KMS-11 (cell line): Measurements from ENCODE around the gene GALNTL6.

ENCODE experiments used
- H2AFZ ChIP-seq: fragments of 200-600 bp; sonication (generic); 2 replicates; pipeline ENCODE4 v1.6.1; 2016; ENCODE audit warnings: antibody characterized with exemption, mixed run types, low read depth
- H3K27ac ChIP-seq: fragments of 200-600 bp; sonication (generic); 2 replicates; pipeline ENCODE4 v1.6.1; 2016; ENCODE audit warnings: mild to moderate bottlenecking, mixed run types
- H3K27me3 ChIP-seq: fragments of 200-600 bp; sonication (generic); 2 replicates; pipeline ENCODE4 v1.6.1; 2017; ENCODE audit warnings: mild to moderate bottlenecking, low read depth, mixed run types, moderate library complexity; ENCODE audit not compliant: insufficient read depth
- H3K36me3 ChIP-seq: fragments of 200-600 bp; sonication (generic); 2 replicates; pipeline ENCODE4 v1.6.1; 2017; ENCODE audit warnings: mild to moderate bottlenecking, mixed run types; ENCODE audit not compliant: insufficient read depth
- H3K4me1 ChIP-seq: fragments of 200-600 bp; sonication (generic); 2 replicates; pipeline ENCODE4 v1.6.1; 2016; ENCODE audit warnings: mild to moderate bottlenecking, low read depth, mixed run types; ENCODE audit not compliant: poor library complexity, severe bottlenecking
- H3K4me2 ChIP-seq: fragments of 200-600 bp; sonication (generic); 2 replicates; pipeline ENCODE4 v1.7.0; 2016; ENCODE audit warnings: mild to moderate bottlenecking, mixed run types
- H3K4me3 ChIP-seq: fragments of 200-600 bp; sonication (generic); IDR thresholded peaks from 2 replicates; pipeline ENCODE4 v1.6.1; 2017; ENCODE audit warnings: low read depth, low read length, mixed read lengths; ENCODE audit not compliant: insufficient read depth
- H3K79me2 ChIP-seq: fragments of 200-600 bp; sonication (generic); 2 replicates; pipeline ENCODE4 v1.6.1; 2016; ENCODE audit warnings: low read depth, mixed run types; ENCODE audit not compliant: insufficient read depth
- H3K9ac ChIP-seq: fragments of 200-600 bp; sonication (generic); 2 replicates; pipeline ENCODE4 v1.6.1; 2016; ENCODE audit warnings: mild to moderate bottlenecking, mixed run types
- H4K20me1 ChIP-seq: fragments of 200-600 bp; sonication (generic); 2 replicates; pipeline ENCODE4 v1.6.1; 2016; ENCODE audit warnings: mild to moderate bottlenecking, mixed run types; ENCODE audit not compliant: insufficient read depth
- CTCF ChIP-seq: fragments of 200-600 bp; sonication (generic); conservative IDR thresholded peaks from 2 replicates; pipeline ENCODE4 v1.6.1; 2017; ENCODE audit warnings: low read depth, mild to moderate bottlenecking, antibody characterized with exemption, low read length, moderate library complexity, mixed read lengths

Gene GALNTL6

GRCh38 chr4:171896426-171896825 is 83.2 kb downstream of the GALNTL6 start:
- H3K4me2 ChIP-seq, result no peak overlapping the region
- H4K20me1 ChIP-seq, result no peaks in the 10 kb centered on the region
- no peaks in the 10 kb centered on the region for H3K79me2 ChIP-seq
- no peak overlapping the region for H2AFZ ChIP-seq
- no peaks in the 10 kb centered on the region for H3K27me3 ChIP-seq
- H3K36me3 ChIP-seq, result no peaks in the 10 kb centered on the region
- peaks cover 8% of the 10 kb centered on the region for H3K4me1 ChIP-seq
- H3K4me3 ChIP-seq, result no peak overlapping the region
- TF ChIP-seq CTCF, result no peak
- no peak overlapping the region for H3K27ac ChIP-seq
- H3K9ac ChIP-seq, result no peak overlapping the region

- Histone ChIP-seq H3K4me2 (no peak overlapping the region), H3K4me1 (peaks cover 21% of the 10 kb centered on the region), H2AFZ (no peak overlapping the region), H3K9ac (no peak overlapping the region), H3K27me3 (no peaks in the 10 kb centered on the region), H4K20me1 (no peaks in the 10 kb centered on the region), H3K36me3 (no peaks in the 10 kb centered on the region), H3K27ac (no peak overlapping the region), H3K4me3 (no peak overlapping the region), H3K79me2 (no peaks in the 10 kb centered on the region)
- no peak for TF ChIP-seq CTCF
Observed at GRCh38 chr4:171919314-171919713, 106.1 kb downstream of the GALNTL6 start.

- H3K4me2 ChIP-seq, result no peak overlapping the region
- H3K36me3 ChIP-seq, result no peaks in the 10 kb centered on the region
- H2AFZ ChIP-seq, result no peak overlapping the region
- no peaks in the 10 kb centered on the region for H4K20me1 ChIP-seq
- H3K9ac ChIP-seq, result no peak overlapping the region
- H3K4me3 ChIP-seq, result no peak overlapping the region
- TF ChIP-seq CTCF, result no peak
- H3K27me3 ChIP-seq, result no peaks in the 10 kb centered on the region
- no peaks in the 10 kb centered on the region for H3K79me2 ChIP-seq
- H3K4me1 ChIP-seq, result peaks cover 23% of the 10 kb centered on the region
- no peak overlapping the region for H3K27ac ChIP-seq
Observed at GRCh38 chr4:171920901-171921300, 107.7 kb downstream of the GALNTL6 start.

GRCh38 chr4:171924746-171925376 is 111.7 kb downstream of the GALNTL6 start:
- no peaks in the 10 kb centered on the region for H3K79me2 ChIP-seq
- H2AFZ ChIP-seq, result no peak overlapping the region
- no peak overlapping the region for H3K4me2 ChIP-seq
- TF ChIP-seq CTCF, result no peak
- no peaks in the 10 kb centered on the region for H4K20me1 ChIP-seq
- no peaks in the 10 kb centered on the region for H3K27me3 ChIP-seq
- H3K9ac ChIP-seq, result no peak overlapping the region
- H3K27ac ChIP-seq, result no peak overlapping the region
- H3K36me3 ChIP-seq, result no peaks in the 10 kb centered on the region
- H3K4me3 ChIP-seq, result no peak overlapping the region
- H3K4me1 ChIP-seq, result peaks cover 23% of the 10 kb centered on the region
